Stimulated activated CD4-positive, alpha-beta T cell treated with anti-CD3 and anti-CD28 coated beads, Interleukin-12 subunit alpha, Interleukin-12 subunit beta, amount 100 ng/mL, for 4 hours (primary cell): ENCODE data around the gene PCSK4.
"Not testable (repeated sequence)": the region's sequence is repeated elsewhere in the genome, so short reads cannot be mapped to it uniquely, and the experiment has no call there.

Experiments
- DNase-seq: peaks from one replicate; pipeline ENCODE4 v3.0.0-alpha.2; 2020

Gene PCSK4

GRCh38 chr19:1486720-1487575, 3.2 kb downstream of the PCSK4 start:
- no peak for DNase-seq

- no peak for DNase-seq
Measured at GRCh38 chr19:1483979-1484428, 6.1 kb downstream of the PCSK4 start.

- DNase-seq, result no peak
Measured at GRCh38 chr19:1483131-1483978, 6.8 kb downstream of the PCSK4 start.

- no peak for DNase-seq
Measured at GRCh38 chr19:1482361-1483130, 7.6 kb downstream of the PCSK4 start.

- no peak for DNase-seq
Measured at GRCh38 chr19:1481893-1482360, 8.2 kb downstream of the PCSK4 start.

- DNase-seq, result no peak
Measured at GRCh38 chr19:1481224-1481892, 8.8 kb downstream of the PCSK4 start.

- DNase-seq, result peak; percentile 91
Measured at GRCh38 chr19:1478934-1479707, 11.0 kb downstream of the PCSK4 start, which contains the start of gene C19orf25. Gene C19orf25 (minus strand): TSS chr19:1479215. CDS start chr19:1478903, 312 bp downstream.

- DNase-seq, result not testable (repeated sequence)
Measured at GRCh38 chr19:1477056-1477455, 13.1 kb downstream of the PCSK4 start.

- no peak for DNase-seq
Measured at GRCh38 chr19:1475751-1476437, 14.3 kb downstream of the PCSK4 start.

- DNase-seq, result no peak
Measured at GRCh38 chr19:1474765-1475351, 15.3 kb downstream of the PCSK4 start.

GRCh38 chr19:1474011-1474764, 16.0 kb downstream of the PCSK4 start:
- DNase-seq, result no peak

GRCh38 chr19:1473085-1473851, 16.9 kb downstream of the PCSK4 start:
- no peak for DNase-seq

- no peak for DNase-seq
Measured at GRCh38 chr19:1472231-1473084, 17.7 kb downstream of the PCSK4 start.

GRCh38 chr19:1471515-1472160, 18.5 kb downstream of the PCSK4 start:
- no peak for DNase-seq

- no peak for DNase-seq
Measured at GRCh38 chr19:1471010-1471514, 19.1 kb downstream of the PCSK4 start.

- peak; percentile 72 for DNase-seq
Measured at GRCh38 chr19:1470305-1471009, 19.7 kb downstream of the PCSK4 start.

GRCh38 chr19:1470055-1470304, 20.2 kb downstream of the PCSK4 start:
- no peak for DNase-seq
